GM23248 (cell line): Measurements from ENCODE around the gene C3. TPM values are rescaled to one million over a fixed set of nuclear protein-coding genes. Genes with fewer than 3 reads are reported as not detected.
"Not testable (repeated sequence)": the region's sequence is repeated elsewhere in the genome, so short reads cannot be mapped to it uniquely, and the experiment has no call there.

Experiments used
- DNase-seq: peaks from one replicate; pipeline ENCODE4 v3.0.0-alpha.2; 2015
- H2AFZ ChIP-seq: fragments of 200-600 bp; sonication (generic); 2 replicates; pipeline ENCODE4 v1.6.1; 2016; ENCODE audit warnings: antibody characterized with exemption
- H3F3A ChIP-seq: fragments of 200-600 bp; sonication (generic); 2 replicates; pipeline ENCODE4 v1.6.1; 2016; ENCODE audit warnings: mild to moderate bottlenecking, antibody characterized with exemption, mixed run types; ENCODE audit not compliant: insufficient read depth
- H3K27ac ChIP-seq: fragments of 200-600 bp; sonication (generic); 2 replicates; pipeline ENCODE4 v1.5.1; 2016; ENCODE audit warnings: mild to moderate bottlenecking
- H3K27me3 ChIP-seq: fragments of 200-600 bp; sonication (generic); replicated peaks from 2 replicates; pipeline ENCODE4 v1.6.1; 2016; ENCODE audit warnings: mild to moderate bottlenecking; ENCODE audit not compliant: insufficient read depth
- H3K36me3 ChIP-seq: fragments of 200-600 bp; sonication (generic); 2 replicates; pipeline ENCODE4 v1.6.1; 2016; ENCODE audit warnings: low read depth, mild to moderate bottlenecking
- H3K4me1 ChIP-seq: fragments of 200-600 bp; sonication (generic); 2 replicates; pipeline ENCODE4 v1.6.1; 2016; ENCODE audit warnings: mild to moderate bottlenecking; ENCODE audit not compliant: insufficient read depth
- H3K4me2 ChIP-seq: fragments of 200-600 bp; sonication (generic); one replicate; pipeline ENCODE4 v1.6.1; 2016; ENCODE audit warnings: mild to moderate bottlenecking; ENCODE audit not compliant: unreplicated experiment
- H3K4me3 ChIP-seq: fragments of 200-600 bp; sonication (generic); 2 replicates; pipeline ENCODE4 v1.5.1; 2016; ENCODE audit warnings: mild to moderate bottlenecking
- H3K79me2 ChIP-seq: fragments of 200-600 bp; sonication (generic); 2 replicates; pipeline ENCODE4 v1.6.1; 2016; ENCODE audit warnings: mild to moderate bottlenecking; ENCODE audit not compliant: insufficient read depth
- H3K9ac ChIP-seq: fragments of 200-600 bp; sonication (generic); 2 replicates; pipeline ENCODE4 v1.6.1; 2016; ENCODE audit warnings: mild to moderate bottlenecking
- H3K9me2 ChIP-seq: fragments of 200-600 bp; sonication (generic); 2 replicates; pipeline ENCODE4 v1.6.1; 2016; ENCODE audit warnings: mixed run types, mild to moderate bottlenecking, moderate library complexity; ENCODE audit not compliant: insufficient read depth
- H3K9me3 ChIP-seq: fragments of 200-600 bp; sonication (generic); one replicate; pipeline ENCODE4 v1.6.1; 2017; ENCODE audit warnings: low read depth
- H4K20me1 ChIP-seq: fragments of 200-600 bp; sonication (generic); 2 replicates; pipeline ENCODE4 v1.6.0; 2016; ENCODE audit not compliant: insufficient read depth
- EZH2 ChIP-seq: fragments of 200-600 bp; sonication (generic); IDR thresholded peaks from 2 replicates; pipeline ENCODE4 v1.6.1; 2018; ENCODE audit warnings: antibody characterized with exemption, mild to moderate bottlenecking; ENCODE audit not compliant: insufficient read depth, poor library complexity, severe bottlenecking
- EZH2phosphoT487 ChIP-seq: fragments of 200-600 bp; sonication (generic); IDR thresholded peaks from 2 replicates; pipeline ENCODE4 v1.6.1; 2018; ENCODE audit warnings: antibody characterized with exemption, moderate library complexity, mild to moderate bottlenecking, low read depth; ENCODE audit not compliant: insufficient read depth
- whole genome bisulfite sequencing, 2 experiments: methylation state at CpG; one replicate each; pipeline ENCODE4 v1.1.6; 2015 to 2017; ENCODE audit warnings: low lambda C conversion rate in 2 of 2, low coverage in 1 of 2; ENCODE audit errors: missing lambda C conversion rate in 2 of 2; 5-methylcytosine and 5-hydroxymethylcytosine counted together
- in situ Hi-C: fragments of 300-500 bp; cut with MboI; formaldehyde crosslinking; loops from 2 replicates; pipeline ENCODE4 v1.15.0; 2020
- polyA plus RNA-seq: library from polyadenylated mRNA; unstranded; fragments of >200 nt; fragmentation: Nextera tagmentation; extraction: Ambion mirVana; gene quantifications from 2 replicates; pipeline ENCODE4 v1.2.1, GENCODE V29; 2016
- total RNA-seq: library from RNA; depleted of rRNA; stranded (reverse); fragments of >200 nt; shearing (Covaris generic); gene quantifications from 2 replicates; pipeline ENCODE4 v1.2.3, GENCODE V29; 2014

C3 gene
- total and polyA plus RNA-seq, 2 experiments from 2014 or later: 3.1 to 3.5 TPM

GRCh38 chr19:6753178-6754031, 33.0 kb upstream of the C3 start:
- Histone ChIP-seq H3K27ac (no peak overlapping the region), H3K4me2 (peak overlapping the region; percentile 85), H3K79me2 (no peaks in the 10 kb centered on the region), H3K36me3 (peaks cover 13% of the 10 kb centered on the region), H4K20me1 (no peaks in the 10 kb centered on the region), H3K27me3 (no peaks in the 10 kb centered on the region), H3K9ac (peak overlapping the region; percentile 60), H3F3A (peaks cover 13% of the 10 kb centered on the region; the same call in 1 of the 2 replicates), H2AFZ (peak overlapping the region; percentile 83), H3K4me3 (peak overlapping the region; percentile 69), H3K4me1 (no peaks in the 10 kb centered on the region), H3K9me2 (no peaks in the 10 kb centered on the region), H3K9me3 (no peaks in the 10 kb centered on the region)
- no peak for TF ChIP-seq EZH2
- no peak for TF ChIP-seq EZH2phosphoT487
- in situ Hi-C loops: no loop called here
- DNase-seq: peak; percentile 87
- WGBS, 2 experiments: 7 to 10% methylated on average over 34 to 49 of the region's 50 CpGs

DNA sequence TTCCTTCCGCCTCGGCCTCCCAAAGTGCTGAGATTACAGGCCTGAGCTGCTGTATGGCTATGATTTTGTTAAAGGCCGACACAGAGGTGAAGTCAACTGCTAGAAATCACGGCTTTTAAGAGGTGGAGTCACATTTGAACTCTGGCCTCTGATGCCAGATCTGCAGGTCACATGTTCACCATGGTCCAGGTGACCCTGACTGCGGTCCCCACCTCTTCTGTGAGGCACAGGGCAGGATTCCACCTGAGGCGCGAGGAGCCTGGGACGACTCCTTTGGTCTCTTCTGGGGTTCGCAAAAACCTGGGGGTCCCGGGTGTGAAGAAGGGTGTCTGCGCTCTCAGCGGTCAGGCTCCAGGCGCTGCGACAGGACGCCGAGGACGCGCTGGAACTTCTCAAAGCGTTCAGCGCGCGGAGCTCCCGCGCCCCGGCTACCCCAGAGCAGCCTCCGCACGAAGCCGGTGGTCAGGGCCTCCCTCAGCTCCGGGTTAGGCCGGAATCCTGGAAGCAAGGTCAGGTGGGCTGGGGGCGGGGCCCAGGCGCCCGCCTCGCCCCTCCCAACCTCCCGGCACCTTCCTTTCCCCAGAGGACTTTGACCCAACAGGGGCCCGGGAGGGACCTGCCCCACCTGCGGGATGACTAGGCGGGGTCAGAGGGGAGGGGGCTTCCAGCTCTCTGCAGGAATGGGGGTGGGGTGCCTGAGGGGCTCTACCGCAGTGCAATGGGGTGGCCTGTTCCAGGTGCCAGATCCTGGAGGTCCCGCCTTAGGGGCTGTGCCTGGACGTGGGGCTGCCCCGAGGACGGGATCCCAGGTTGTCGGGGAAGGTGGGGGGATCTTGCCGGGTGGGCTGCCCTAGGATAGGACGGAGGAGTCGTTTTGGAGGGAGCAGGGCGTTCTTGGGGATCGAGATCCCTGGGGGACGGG, 32.1 kb upstream of the C3 start:
- Histone ChIP-seq H3K4me3 (peak overlapping the region; percentile 69; the same call in 1 of the 2 replicates), H3K36me3 (peaks cover 16% of the 10 kb centered on the region), H4K20me1 (no peaks in the 10 kb centered on the region), H3K27me3 (no peaks in the 10 kb centered on the region), H3F3A (peaks cover 13% of the 10 kb centered on the region; the same call in 1 of the 2 replicates), H3K4me1 (no peaks in the 10 kb centered on the region), H3K9me2 (no peaks in the 10 kb centered on the region), H3K27ac (no peak overlapping the region), H3K4me2 (no peak overlapping the region), H3K9me3 (no peaks in the 10 kb centered on the region), H3K79me2 (no peaks in the 10 kb centered on the region), H2AFZ (peak overlapping the region; percentile 83), H3K9ac (no peak overlapping the region)
- in situ Hi-C loops: no loop called here
- WGBS, 2 experiments: 71 to 79% methylated on average over 33 to 48 of the region's 50 CpGs
- no peak for DNase-seq
- TF ChIP-seq EZH2phosphoT487: no peak
- TF ChIP-seq EZH2: no peak

DNA sequence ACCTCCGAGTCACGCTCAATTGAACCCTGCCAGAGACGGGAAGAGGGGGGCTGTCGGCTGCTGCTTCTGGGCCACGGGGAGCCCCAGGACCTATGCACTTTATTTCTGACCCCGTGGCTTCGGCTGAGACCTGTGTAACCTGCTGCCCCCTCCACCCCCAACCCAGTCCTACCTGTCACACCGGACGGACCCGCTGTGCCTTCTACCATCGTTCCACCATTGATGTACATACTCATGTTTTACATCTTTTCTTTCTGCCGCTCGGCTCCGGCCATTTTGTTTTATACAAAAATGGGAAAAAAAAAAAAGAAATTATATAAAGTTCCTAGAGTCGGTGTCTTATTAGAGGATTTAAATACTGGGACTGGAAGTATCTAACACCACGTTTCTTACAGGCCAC, 30.7 kb upstream of the C3 start:
- Histone ChIP-seq H3K9me3 (no peaks in the 10 kb centered on the region), H3F3A (peaks cover 13% of the 10 kb centered on the region; the same call in 1 of the 2 replicates), H4K20me1 (no peaks in the 10 kb centered on the region), H3K4me2 (no peak overlapping the region), H3K27me3 (no peaks in the 10 kb centered on the region), H3K4me3 (no peak overlapping the region), H3K9me2 (no peaks in the 10 kb centered on the region), H3K27ac (no peak overlapping the region), H3K36me3 (peaks cover 27% of the 10 kb centered on the region), H3K79me2 (no peaks in the 10 kb centered on the region), H3K9ac (no peak overlapping the region), H3K4me1 (no peaks in the 10 kb centered on the region), H2AFZ (no peak overlapping the region)
- in situ Hi-C loops: no loop called here
- WGBS, 2 experiments: 93 to 95% methylated on average over 16 of the region's 16 CpGs
- TF ChIP-seq EZH2phosphoT487 (no peak), EZH2 (no peak)
- DNase-seq: no peak

DNA sequence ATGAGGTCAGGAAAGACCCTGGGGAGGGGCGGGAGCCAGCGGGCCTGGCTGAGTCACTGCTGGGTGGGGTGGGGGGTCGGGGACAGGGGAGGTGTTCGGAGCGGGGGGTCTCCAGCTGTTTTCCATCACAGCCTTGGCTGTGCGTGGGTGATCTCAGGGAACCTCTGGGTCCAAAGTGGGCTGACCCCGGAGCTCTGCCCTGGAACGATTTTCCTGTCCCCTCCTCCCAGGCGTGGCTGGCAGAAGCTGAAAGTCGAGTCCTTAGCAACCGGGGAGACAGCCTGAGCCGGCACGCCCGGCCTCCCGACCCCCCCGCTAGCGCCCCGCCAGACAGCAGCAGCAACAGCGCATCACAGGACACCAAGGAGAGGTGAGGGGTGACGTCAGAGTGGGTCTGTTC, 29.6 kb upstream of the C3 start:
- no peak overlapping the region for H3K4me2 ChIP-seq
- H3K36me3 ChIP-seq: peaks cover 28% of the 10 kb centered on the region
- no peaks in the 10 kb centered on the region for H3K27me3 ChIP-seq
- H3K4me3 ChIP-seq: no peak overlapping the region
- 43 to 48% methylated on average over 13 to 20 of the region's 20 CpGs for WGBS, 2 experiments
- no peak overlapping the region for H3K9ac ChIP-seq
- H3K4me1 ChIP-seq: peaks cover 6% of the 10 kb centered on the region
- no peak for DNase-seq
- TF ChIP-seq EZH2: no peak
- no peak for TF ChIP-seq EZH2phosphoT487
- no peak overlapping the region for H3K27ac ChIP-seq
- H2AFZ ChIP-seq: no peak overlapping the region
- H3F3A ChIP-seq: peaks cover 17% of the 10 kb centered on the region; the same call in 1 of the 2 replicates
- H4K20me1 ChIP-seq: no peaks in the 10 kb centered on the region
- in situ Hi-C loops: no loop called here
- H3K9me3 ChIP-seq: no peaks in the 10 kb centered on the region
- no peaks in the 10 kb centered on the region for H3K79me2 ChIP-seq
- H3K9me2 ChIP-seq: no peaks in the 10 kb centered on the region

DNA sequence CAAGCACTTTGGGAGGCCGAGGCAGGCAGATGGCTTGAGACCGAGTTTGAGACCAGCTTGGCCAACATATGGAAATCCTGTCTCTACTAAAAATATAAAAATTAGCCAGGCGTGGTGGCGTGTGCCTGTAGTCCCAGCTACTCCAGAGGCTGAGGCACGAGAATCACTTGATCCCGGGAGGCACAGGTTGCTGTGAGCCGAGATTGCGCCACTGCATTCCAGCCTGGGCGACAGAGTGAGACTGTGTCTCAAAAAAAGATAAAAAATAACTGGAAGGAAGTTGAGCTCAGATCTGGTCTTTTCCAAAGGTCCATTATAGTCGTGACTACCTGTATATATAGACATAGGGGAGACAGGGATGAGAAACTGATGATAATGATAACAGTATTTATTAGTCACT, 28.1 kb upstream of the C3 start:
- H3K4me1 ChIP-seq: peaks cover 18% of the 10 kb centered on the region

More for the DNA sequence above, 28.1 kb upstream of the C3 start:
- Histone ChIP-seq H3F3A (peaks cover 27% of the 10 kb centered on the region), H3K36me3 (peaks cover 31% of the 10 kb centered on the region)
- in situ Hi-C loops, H3K27me3 ChIP-seq, DNase-seq, H3K9me2 ChIP-seq, H3K4me3 ChIP-seq, H3K4me2 ChIP-seq, H3K9ac ChIP-seq, H3K27ac ChIP-seq, H2AFZ ChIP-seq, H3K79me2 ChIP-seq, H3K9me3 ChIP-seq, H4K20me1 ChIP-seq: not testable (repeated sequence)
- WGBS, 2 experiments: 37 to 46% methylated on average over 10 of the region's 10 CpGs
